GM12874 (cell line): ENCODE results near the gene BMI1.

Source experiments
- TF ChIP-seq, protein P1 (sequence below): IDR thresholded peaks from 2 replicates; pipeline ENCODE4 v1.5.1; 2011; ENCODE audit warnings: low read depth, mild to moderate bottlenecking, control low read depth, low read length, moderate library complexity; ENCODE audit not compliant: insufficient read depth

The BMI1 gene

DNA sequence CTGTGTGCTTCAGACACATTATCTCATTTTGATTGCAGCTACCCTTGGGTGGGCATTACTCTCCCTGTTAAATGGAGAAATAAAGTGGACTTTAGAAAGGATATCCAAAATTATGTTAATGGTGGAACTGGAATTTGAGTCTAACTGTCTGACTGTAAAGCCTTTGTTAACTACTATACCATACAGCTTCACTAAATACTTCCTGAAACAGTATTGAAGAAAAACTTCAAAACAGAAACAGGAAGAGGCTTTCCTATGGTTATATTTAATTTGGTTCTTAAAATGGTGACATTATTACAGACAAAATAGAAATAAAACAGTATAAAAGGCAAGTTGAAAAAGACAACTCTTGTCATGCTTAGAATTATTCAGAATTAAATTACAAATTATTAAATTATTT, 49.4 kb downstream of the BMI1 start:
- TF ChIP-seq, protein P1, sequence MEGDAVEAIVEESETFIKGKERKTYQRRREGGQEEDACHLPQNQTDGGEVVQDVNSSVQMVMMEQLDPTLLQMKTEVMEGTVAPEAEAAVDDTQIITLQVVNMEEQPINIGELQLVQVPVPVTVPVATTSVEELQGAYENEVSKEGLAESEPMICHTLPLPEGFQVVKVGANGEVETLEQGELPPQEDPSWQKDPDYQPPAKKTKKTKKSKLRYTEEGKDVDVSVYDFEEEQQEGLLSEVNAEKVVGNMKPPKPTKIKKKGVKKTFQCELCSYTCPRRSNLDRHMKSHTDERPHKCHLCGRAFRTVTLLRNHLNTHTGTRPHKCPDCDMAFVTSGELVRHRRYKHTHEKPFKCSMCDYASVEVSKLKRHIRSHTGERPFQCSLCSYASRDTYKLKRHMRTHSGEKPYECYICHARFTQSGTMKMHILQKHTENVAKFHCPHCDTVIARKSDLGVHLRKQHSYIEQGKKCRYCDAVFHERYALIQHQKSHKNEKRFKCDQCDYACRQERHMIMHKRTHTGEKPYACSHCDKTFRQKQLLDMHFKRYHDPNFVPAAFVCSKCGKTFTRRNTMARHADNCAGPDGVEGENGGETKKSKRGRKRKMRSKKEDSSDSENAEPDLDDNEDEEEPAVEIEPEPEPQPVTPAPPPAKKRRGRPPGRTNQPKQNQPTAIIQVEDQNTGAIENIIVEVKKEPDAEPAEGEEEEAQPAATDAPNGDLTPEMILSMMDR = no peak

DNA sequence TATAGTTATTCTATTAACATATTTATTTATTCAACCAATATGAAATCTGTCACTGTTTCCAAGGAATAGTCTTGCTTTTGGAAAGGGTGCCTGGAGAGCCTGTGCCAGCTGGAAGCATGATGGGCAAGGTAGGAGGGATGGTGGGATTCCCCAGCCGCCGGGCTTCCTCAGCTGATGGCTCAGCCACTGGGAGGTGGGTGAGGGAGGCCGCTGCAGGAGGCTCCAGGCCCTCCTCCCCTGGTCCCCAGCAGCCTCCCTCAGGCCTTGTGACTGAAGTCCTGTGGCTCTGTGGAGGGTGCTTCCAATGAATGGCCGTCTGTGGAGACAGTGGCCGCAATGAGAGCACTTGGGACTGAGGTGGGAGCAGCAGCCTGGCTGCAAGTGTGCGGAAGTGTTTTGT, 51.4 kb downstream of the BMI1 start:
- TF ChIP-seq, protein P1 = no peak

DNA sequence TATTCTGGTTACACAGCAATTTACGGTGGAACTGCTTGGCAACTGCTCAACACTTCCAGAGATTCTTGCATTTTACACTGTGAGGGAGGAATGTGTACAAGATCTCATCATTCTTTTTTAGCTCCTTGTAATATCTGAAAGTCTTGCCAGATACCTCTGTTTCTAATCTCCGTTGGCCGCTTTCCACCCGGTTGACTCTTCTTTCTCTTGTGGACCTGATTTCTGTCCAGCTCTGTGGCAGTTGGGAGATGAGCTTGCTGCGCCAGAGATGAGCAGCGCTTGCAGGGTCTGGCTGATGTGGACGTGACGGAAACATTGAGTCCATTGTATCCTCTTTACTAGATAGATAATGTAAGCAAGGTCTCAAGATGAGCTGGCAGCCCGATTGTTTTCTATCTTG, 52.0 kb downstream of the BMI1 start:
- TF ChIP-seq, protein P1 = no peak

DNA sequence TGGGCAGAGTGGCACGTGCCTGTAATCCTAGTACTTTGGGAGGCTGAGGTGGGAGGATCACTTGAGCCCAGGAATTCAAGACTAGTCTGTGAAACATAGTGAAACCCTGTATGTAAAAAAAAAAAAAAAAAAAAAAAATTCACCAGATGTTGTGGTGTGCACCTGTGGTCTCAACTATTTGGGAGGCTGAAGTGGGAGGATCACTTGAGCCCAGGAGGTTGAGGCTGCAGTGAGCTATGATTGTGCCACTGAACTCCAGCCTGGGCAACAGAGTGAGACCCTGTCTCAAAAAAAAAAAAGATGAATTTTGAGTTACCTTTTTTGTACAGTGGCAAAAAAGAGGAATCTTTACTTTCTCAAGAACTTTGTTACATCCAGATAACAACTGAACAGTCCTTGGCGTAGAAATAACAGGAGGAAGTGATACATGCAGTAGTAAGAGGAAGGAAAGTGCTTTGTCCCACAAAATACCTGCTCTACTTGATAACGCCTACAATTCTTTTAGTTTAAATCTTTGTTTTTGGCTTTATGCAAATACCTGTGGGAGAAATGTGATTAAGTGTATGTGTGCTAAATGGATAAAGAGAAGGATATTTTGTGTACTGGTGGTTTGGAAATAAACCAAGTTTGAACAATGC, 53.7 kb downstream of the BMI1 start:
- TF ChIP-seq, protein P1 = no peak

DNA sequence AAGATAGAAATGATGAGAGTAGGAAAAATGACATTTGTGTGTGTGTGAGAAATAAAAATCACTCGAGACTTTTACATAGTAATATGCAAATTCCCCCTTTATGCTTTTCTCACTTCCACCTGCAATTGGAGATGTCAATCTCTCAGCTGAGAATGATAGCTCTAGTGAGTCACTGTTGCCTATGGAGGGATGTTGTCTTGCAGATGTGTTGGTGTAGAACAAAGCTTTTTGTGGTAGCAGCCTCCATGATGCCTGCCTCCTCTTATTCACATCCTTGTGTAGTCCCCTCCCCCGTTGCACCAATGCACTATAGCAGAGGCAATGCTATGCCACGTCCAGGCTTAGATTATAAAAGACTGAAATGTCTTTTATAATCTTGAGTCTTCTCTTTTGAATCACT, 58.2 kb downstream of the BMI1 start:
- TF ChIP-seq, protein P1 = no peak
